Esophagus (tissue), 2 donors: ENCODE measurements around the gene KREMEN2. TPM values are rescaled to one million over a fixed set of nuclear protein-coding genes. Genes with fewer than 3 reads are reported as not detected.

Source experiments
- H3K27ac ChIP-seq, 2 donors: one replicate each; pipeline ENCODE4 v1.5.1; 2013; ENCODE audit warnings: low read depth in 2 of 2, mild to moderate bottlenecking in 2 of 2, inconsistent platforms in 1 of 2, low read length in 1 of 2, moderate library complexity in 1 of 2
- H3K27me3 ChIP-seq, 2 donors: one replicate each; pipeline ENCODE4 v1.6.1; 2013; ENCODE audit warnings: low read length in 2 of 2, control low read depth in 1 of 2, mild to moderate bottlenecking in 1 of 2; ENCODE audit not compliant: insufficient read depth in 2 of 2, control insufficient read depth in 1 of 2
- H3K36me3 ChIP-seq, 2 donors: one replicate each; pipeline ENCODE4 v1.6.1; 2013; ENCODE audit warnings: low read length in 1 of 2; ENCODE audit not compliant: control insufficient read depth in 2 of 2, insufficient read depth in 2 of 2
- H3K4me1 ChIP-seq, 2 donors: one replicate each; pipeline ENCODE4 v1.6.1; 2013; ENCODE audit warnings: low read length in 1 of 2; ENCODE audit not compliant: control insufficient read depth in 2 of 2, insufficient read depth in 2 of 2
- H3K4me3 ChIP-seq, 2 donors: one replicate each; pipeline ENCODE4 v1.5.1; 2013; ENCODE audit warnings: low read length in 2 of 2, mild to moderate bottlenecking in 2 of 2, low read depth in 1 of 2, moderate library complexity in 1 of 2
- H3K9me3 ChIP-seq, 2 donors: one replicate each; pipeline ENCODE4 v1.6.1; 2013; ENCODE audit warnings: mild to moderate bottlenecking in 2 of 2, low read depth in 1 of 2, low read length in 1 of 2, moderate library complexity in 1 of 2; ENCODE audit not compliant: control insufficient read depth in 2 of 2, insufficient read depth in 1 of 2
- WGBS, 2 donors: extraction: QIAGEN DNeasy Blood & Tissue Kit; methylation state at CpG; one replicate each; pipeline ENCODE4 v1.1.7; 2013; 5-methylcytosine and 5-hydroxymethylcytosine counted together
- polyA plus RNA-seq, 2 donors: library from polyadenylated mRNA; stranded (reverse); fragments of 200-250 nt; gene quantifications; one replicate each; pipeline ENCODE4 v1.2.3, GENCODE V29; 2013
- donor health status: healthy with polysubstance abuse.
- donor health status: Bipolar disorder and iron deficiency.

Gene KREMEN2, protein sequence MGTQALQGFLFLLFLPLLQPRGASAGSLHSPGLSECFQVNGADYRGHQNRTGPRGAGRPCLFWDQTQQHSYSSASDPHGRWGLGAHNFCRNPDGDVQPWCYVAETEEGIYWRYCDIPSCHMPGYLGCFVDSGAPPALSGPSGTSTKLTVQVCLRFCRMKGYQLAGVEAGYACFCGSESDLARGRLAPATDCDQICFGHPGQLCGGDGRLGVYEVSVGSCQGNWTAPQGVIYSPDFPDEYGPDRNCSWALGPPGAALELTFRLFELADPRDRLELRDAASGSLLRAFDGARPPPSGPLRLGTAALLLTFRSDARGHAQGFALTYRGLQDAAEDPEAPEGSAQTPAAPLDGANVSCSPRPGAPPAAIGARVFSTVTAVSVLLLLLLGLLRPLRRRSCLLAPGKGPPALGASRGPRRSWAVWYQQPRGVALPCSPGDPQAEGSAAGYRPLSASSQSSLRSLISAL
- polyA plus RNA-seq, result 1 to 10 TPM; 1.6 to 1.8 TPM

DNA sequence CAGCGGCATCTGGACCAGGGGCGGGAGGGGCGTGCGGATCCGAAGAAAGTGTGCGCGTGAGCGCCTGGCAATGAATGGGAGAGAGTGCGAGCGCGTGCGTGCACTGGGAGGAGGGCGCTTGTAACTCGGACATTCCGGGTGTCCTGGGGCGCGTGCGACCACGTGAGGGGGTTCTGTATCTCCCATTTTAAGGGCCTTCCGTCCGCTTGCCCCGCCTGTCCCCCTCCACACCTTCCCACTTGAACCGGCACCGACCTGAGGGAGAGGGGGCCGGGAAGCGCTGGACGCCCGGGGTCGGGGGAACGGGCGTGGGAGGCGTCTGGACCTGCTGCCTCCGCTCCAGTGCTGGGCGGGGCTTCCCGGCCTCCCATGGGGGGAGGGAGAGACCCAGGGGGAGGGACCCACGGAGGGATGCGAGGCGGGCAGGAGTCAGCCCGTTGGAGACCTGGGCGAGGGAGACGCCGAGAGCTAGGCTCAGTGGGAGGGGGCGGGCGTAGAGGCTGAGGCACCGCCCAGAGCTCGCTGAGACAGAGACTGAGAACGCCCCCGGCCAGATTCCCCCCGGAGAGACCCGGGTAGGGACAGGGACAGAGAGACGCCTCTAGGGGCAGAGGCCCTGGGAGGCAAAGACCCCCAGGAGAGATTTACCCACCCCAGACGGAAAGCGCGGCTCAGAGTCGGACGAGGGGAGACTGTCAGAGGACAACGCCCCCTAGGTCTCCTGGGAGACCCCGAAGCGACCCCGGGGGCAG is at the start of gene KREMEN2:
TSS of gene KREMEN2 (plus strand) at position 553 of the 752 bp plus-strand sequence. CDS start 246 bp downstream, outside the sequence.
- peaks cover 0 to 23% of the 10 kb centered on the region in 2 donors for H3K27me3 ChIP-seq
- 0 to 3% methylated on average over 49 to 60 of the region's 60 CpGs for WGBS, 2 donors
- peaks cover 15 to 31% of the 10 kb centered on the region in 2 donors for H3K4me1 ChIP-seq
- peak within 1 kb of the TSS; percentile 38 to 42 for H3K4me3 ChIP-seq
- no peaks in the 10 kb centered on the region for H3K9me3 ChIP-seq
- no peak within 1 kb of the TSS for H3K27ac ChIP-seq
- H3K36me3 ChIP-seq, result no peaks in the 10 kb centered on the region

DNA sequence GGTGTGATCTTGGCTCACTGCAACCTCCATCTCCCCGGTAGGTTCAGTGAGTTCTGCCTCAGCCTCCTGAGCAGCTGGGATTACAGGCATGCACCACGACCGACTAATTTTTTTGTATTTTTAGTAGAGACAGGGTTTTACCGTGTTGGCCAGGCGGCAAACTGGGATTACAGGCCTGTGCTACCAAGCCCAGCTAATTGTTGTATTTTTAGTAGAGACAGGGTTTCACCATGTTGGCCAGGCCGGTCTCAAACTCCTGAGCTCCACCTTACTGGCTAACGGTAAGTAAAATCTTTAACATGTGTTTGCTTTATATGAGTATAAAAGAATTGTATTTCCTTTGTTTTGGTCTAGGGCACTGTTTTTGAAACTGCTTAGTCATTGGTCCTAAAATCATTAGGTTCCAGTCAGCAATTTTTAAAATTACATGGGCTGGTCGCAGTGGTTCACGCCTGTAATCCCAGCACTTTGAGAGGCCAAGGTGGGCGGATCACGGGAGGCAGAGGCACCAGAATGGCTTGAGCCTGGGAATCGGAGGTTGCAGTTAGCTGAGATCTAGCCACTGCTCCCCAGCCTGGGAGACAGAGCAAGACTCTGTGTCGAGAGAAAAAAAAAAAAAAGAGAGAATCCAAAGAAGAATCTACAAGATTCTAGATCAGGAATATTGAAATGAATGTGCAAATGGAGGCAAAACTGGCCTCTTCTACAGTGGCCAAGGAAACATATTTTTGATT is 48.7 kb upstream of the KREMEN2 start:
- H3K27ac ChIP-seq, result peak overlapping the region; percentile 39 to 88
- 57 to 65% methylated on average over 13 of the region's 13 CpGs for WGBS, 2 donors
- no peaks in the 10 kb centered on the region for H3K27me3 ChIP-seq
- H3K36me3 ChIP-seq, result peaks cover 2 to 4% of the 10 kb centered on the region in 2 donors
- H3K9me3 ChIP-seq, result no peaks in the 10 kb centered on the region
- peaks cover 0 to 6% of the 10 kb centered on the region in 2 donors for H3K4me1 ChIP-seq
- no peak overlapping the region for H3K4me3 ChIP-seq

DNA sequence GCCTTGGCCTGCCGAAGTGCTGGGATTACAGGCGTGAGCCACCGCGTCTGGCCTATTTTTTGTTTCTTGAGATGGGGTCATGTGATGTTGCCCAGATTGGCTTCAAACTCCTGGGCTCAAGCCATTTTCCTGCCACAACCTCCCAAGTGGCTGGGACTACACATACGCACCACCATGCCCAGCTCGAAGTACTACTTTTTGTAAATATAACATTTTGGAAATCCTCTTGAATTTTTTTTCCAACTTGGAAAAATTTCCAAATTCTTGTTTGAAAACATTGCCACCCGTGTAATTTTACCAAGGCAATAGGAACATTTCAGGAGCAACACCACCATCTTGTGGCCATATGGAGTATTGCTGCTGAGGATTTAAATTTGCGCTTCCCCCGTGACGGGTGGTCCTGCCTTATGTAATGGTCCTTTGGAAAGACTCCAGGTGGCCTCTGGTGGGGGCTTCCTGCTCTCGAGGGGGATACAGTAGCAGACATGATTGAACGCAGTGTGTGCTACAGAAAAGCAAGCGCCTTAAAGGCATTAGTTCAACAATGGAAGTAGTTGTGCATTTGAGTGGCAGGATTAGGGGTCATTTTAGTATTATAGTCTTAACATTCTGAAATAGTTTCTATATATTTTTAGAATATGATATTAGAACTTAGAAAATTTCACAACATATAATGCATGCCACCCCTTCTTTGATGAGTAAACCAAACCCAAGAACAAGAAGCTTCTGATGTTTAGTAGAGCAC is 44.4 kb upstream of the KREMEN2 start:
- WGBS, 2 donors, result 9 to 10% methylated on average over 13 of the region's 13 CpGs
- H3K4me3 ChIP-seq, result no peak overlapping the region

DNA sequence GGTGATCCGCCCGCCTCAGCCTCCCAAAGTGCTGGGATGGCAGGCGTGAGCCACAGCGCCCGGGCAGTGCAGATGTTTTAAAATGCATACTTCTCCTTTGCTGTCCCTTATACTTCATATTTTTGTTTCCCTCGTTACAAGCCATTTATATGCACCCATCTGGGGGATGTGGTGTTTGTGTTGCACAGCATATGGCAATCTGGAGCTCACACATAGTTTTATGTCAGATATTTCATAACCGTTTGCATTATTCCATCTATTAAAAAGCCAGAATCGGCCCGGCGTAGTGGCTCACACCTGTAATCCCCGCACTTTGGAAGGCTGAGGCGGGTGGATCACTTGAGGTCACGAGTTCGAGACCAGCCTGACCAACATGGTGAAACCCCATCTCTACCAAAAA is 40.6 kb upstream of the KREMEN2 start:
- WGBS, 2 donors, result 95% methylated on average over 14 of the region's 14 CpGs
- H3K36me3 ChIP-seq, result no peaks in the 10 kb centered on the region

More for the DNA sequence above, 44.4 kb upstream of the KREMEN2 start:
- Histone ChIP-seq H3K9me3 (no peaks in the 10 kb centered on the region), H3K27ac (peak overlapping the region; percentile 73 to 78), H3K36me3 (no peaks in the 10 kb centered on the region), H3K4me1 (peaks cover 0 to 4% of the 10 kb centered on the region in 2 donors), H3K27me3 (no peaks in the 10 kb centered on the region)

DNA sequence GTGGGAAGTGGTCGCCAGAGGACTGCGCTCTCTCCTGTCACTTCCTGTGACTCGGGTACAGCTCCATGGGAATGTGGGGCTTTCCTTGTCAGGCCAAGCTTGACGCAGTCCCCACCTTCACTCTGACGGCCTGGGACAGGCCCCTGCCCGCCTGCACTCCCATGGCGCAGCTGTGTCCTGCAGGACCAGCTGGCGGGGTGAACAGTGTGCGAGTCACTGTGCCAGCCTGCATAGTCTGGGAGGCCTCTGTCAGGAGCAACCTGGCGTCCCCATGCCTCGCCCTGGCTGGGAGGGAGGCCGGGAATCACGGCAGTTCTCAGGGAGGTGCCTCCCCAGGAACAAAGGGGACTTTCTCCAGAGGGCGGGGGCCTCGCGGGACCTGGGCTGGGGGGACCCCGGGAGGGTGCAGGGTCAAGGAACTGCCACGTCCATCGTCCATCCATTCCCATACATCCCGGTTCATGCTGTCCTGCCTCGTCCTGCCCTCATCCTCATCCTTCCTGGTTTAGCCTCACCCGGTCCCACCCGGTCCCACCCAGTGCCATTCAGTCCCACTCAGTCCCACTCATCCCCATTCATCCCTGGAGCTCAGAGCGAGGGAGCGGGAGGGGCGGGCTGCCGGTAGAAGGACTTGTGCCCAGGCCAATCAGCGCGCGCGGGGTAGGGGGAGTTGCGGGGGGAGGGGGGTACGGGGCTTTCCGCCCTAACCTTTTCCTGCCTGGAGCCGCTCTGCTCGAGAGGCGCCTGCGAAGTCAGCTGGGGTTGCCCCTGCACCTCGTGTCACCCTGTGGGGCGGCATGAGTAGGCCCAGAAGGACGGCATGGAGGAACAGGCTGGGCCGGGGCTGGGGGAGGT is 38.9 kb upstream of the KREMEN2 start:
- Histone ChIP-seq H3K4me3 (no peak overlapping the region), H3K9me3 (no peaks in the 10 kb centered on the region), H3K27me3 (no peaks in the 10 kb centered on the region), H3K36me3 (peaks cover 0 to 7% of the 10 kb centered on the region in 2 donors), H3K4me1 (peaks cover 0 to 9% of the 10 kb centered on the region in 2 donors), H3K27ac (peak overlapping the region in 1 of 2 donors; percentile 13)
- 61 to 63% methylated on average over 38 to 42 of the region's 42 CpGs for WGBS, 2 donors

More for the DNA sequence above, 40.6 kb upstream of the KREMEN2 start:
- no peaks in the 10 kb centered on the region for H3K27me3 ChIP-seq
- no peaks in the 10 kb centered on the region for H3K9me3 ChIP-seq
- H3K4me1 ChIP-seq, result peaks cover 0 to 9% of the 10 kb centered on the region in 2 donors
- no peak overlapping the region for H3K27ac ChIP-seq
- H3K4me3 ChIP-seq, result no peak overlapping the region

DNA sequence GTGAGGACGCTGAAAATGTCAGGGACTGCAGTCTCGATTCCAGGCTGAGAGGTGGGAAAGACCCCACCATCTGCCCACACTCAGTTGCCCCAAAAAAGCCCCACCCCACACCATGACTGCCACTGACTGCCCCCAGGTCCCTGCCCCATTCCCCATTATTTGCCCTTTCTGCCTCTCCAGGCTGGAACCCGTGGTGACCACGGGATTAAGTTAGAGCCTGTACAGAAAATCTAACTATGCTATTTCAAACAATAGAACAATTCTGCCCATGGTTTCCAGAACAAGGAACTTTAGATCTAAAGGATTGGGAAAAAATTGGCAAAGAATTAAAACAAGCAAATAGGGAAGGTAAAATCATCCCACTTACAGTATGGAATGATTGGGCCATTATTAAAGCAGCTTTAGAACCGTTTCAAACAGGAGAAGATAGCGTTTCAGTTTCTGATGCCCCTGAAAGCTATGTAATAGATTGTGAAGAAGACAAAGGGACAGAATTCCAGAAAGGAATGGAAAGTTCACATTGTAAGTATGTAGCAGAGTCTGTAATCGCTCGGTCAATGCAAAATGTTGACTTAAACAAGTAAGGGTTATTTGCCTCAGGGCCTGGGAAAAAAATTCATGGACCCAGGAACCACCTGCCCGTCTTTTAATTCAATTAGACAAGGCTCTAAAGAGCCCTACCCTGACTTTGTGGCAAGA is 38.0 kb upstream of the KREMEN2 start:
- 63 to 73% methylated on average over 9 of the region's 9 CpGs for WGBS, 2 donors
- Histone ChIP-seq H3K36me3 (peaks cover 0 to 14% of the 10 kb centered on the region in 2 donors), H3K27ac (no peak overlapping the region)

DNA sequence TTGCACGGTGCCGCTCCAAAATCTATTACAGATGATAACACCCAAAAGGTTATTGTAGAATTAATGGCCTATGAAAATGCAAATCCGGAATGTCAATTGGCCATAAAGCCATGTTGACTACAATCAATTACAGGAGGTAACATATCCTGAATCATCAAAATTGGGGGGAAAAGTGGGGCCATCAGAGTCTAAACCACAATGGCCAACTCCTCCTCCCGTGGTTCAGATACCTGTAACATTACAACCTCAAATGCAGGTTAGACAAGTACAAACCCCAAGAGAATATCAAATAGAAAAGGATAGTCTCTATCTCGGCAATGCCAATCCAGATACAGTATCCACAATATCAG is 37.5 kb upstream of the KREMEN2 start:
- Histone ChIP-seq H3K4me3 (no peak overlapping the region), H3K27ac (no peak overlapping the region), H3K9me3 (no peaks in the 10 kb centered on the region), H3K36me3 (peaks cover 0 to 14% of the 10 kb centered on the region in 2 donors), H3K27me3 (no peaks in the 10 kb centered on the region), H3K4me1 (peaks cover 0 to 9% of the 10 kb centered on the region in 2 donors)
- 68 to 71% methylated on average over 5 of the region's 5 CpGs for WGBS, 2 donors

More for the DNA sequence above, 38.0 kb upstream of the KREMEN2 start:
- H3K9me3 ChIP-seq, result no peaks in the 10 kb centered on the region
- peaks cover 0 to 9% of the 10 kb centered on the region in 2 donors for H3K4me1 ChIP-seq
- no peaks in the 10 kb centered on the region for H3K27me3 ChIP-seq
- H3K4me3 ChIP-seq, result no peak overlapping the region
